GM06990 (cell line): ENCODE measurements around the gene RPS6KC1.
A peak's percentile ranks its signal among the peaks of the same experiment; 100 is the strongest.
"Not testable (repeated sequence)": the region's sequence is repeated elsewhere in the genome, so short reads cannot be mapped to it uniquely, and the experiment has no call there.

ENCODE experiments used
- DNase-seq: peaks from one replicate; pipeline ENCODE4 v3.0.0-alpha.2; 2011; ENCODE audit not compliant: insufficient read length; ENCODE audit errors: extremely low read depth
- H3K27me3 ChIP-seq: replicated peaks from 2 replicates; pipeline ENCODE4 v1.6.0; 2011; ENCODE audit warnings: low read length; ENCODE audit not compliant: control insufficient read depth, insufficient read depth
- H3K36me3 ChIP-seq: 2 replicates; pipeline ENCODE4 v1.5.1; 2011; ENCODE audit warnings: low read length; ENCODE audit not compliant: control insufficient read depth, insufficient read depth
- H3K4me3 ChIP-seq: replicated peaks from 2 replicates; pipeline ENCODE4 v1.5.1; 2011; ENCODE audit warnings: low read depth, mild to moderate bottlenecking, control low read depth, low read length
- CTCF ChIP-seq: IDR thresholded peaks from 2 replicates; pipeline ENCODE4 v1.5.1; 2011; ENCODE audit warnings: low read length, control low read depth, mild to moderate bottlenecking, inconsistent platforms; ENCODE audit not compliant: insufficient read depth, poor library complexity, severe bottlenecking

The RPS6KC1 gene

GRCh38 chr1:213104604-213105003 is 53.6 kb downstream of the RPS6KC1 start:
- H3K36me3 ChIP-seq: no peaks in the 10 kb centered on the region; the same call in 1 of the 2 replicates
- H3K27me3 ChIP-seq: no peaks in the 10 kb centered on the region
- no peak overlapping the region for H3K4me3 ChIP-seq
- no peak for DNase-seq
- no peak for TF ChIP-seq CTCF

DNA sequence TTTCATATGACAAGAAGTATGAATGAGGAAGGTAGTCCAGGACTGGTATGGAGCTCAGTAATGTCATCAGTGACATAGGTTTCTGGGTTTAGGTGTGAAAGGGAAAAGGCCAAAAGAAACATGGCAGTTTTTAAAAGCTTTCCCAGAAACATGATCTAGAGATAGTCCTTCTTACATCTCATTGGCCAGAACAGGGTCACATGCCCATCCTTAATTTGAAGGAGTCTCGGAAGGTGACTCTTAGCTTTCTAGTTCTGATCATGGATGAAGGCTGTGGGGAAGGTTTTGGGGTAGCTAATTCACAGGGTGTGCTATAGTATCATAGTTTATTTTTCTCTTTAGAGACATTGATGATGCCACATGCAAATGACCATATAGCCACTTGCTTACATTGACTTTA is 55.3 kb downstream of the RPS6KC1 start:
- TF ChIP-seq CTCF: no peak
- no peaks in the 10 kb centered on the region; the same call in 1 of the 2 replicates for H3K36me3 ChIP-seq

DNA sequence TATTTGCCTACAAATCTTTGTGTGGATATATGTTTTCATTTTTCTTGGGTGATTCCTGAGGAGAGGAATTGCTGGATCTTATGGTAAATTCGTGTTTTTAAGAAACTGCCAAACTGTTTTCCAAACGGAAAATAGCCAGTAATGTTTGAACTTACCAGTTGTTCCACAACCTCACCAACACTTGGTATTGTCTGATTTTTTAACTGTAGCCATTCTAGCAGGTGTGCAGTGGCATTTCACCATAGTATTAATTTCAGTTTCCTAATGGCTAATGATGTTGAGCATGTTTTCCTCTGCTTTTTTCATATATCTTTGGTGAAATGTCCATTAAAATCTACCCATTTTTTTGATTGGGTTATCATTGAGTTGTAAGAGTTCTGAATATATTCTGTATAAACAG is 56.6 kb downstream of the RPS6KC1 start:
- TF ChIP-seq CTCF: no peak

More for the DNA sequence above, 55.3 kb downstream of the RPS6KC1 start:
- Histone ChIP-seq H3K27me3 (no peaks in the 10 kb centered on the region), H3K4me3 (no peak overlapping the region)
- no peak for DNase-seq

GRCh38 chr1:213110349-213111300 is 59.6 kb downstream of the RPS6KC1 start:
- no peaks in the 10 kb centered on the region for H3K27me3 ChIP-seq
- DNase-seq: peak; percentile 15
- TF ChIP-seq CTCF: no peak
- H3K4me3 ChIP-seq: no peak overlapping the region
- no peaks in the 10 kb centered on the region; the same call in 1 of the 2 replicates for H3K36me3 ChIP-seq

More for the DNA sequence above, 56.6 kb downstream of the RPS6KC1 start:
- H3K27me3 ChIP-seq: no peaks in the 10 kb centered on the region
- H3K4me3 ChIP-seq: no peak overlapping the region
- no peak for DNase-seq
- H3K36me3 ChIP-seq: no peaks in the 10 kb centered on the region; the same call in 1 of the 2 replicates

DNA sequence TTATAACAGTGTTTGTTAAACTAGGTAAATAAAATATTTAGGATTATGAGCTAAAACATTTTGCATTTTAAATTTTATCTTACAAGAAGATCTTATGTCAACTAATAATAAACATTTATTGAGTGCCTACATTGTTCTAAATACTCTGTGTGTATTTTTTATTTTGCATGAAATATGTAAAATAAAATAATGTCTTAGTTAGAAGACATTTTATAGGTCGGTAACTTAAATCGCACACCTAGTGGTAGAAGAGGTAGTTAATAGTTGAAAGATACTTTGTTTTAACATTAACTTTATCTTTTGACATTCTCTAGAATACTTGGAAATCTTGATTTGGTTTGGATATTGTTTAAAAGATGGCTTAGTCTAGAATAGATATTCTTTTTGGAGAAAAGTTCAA is 60.5 kb downstream of the RPS6KC1 start:
- DNase-seq: no peak
- Histone ChIP-seq H3K27me3 (no peaks in the 10 kb centered on the region), H3K36me3 (no peaks in the 10 kb centered on the region), H3K4me3 (no peak overlapping the region)
- TF ChIP-seq CTCF: no peak

DNA sequence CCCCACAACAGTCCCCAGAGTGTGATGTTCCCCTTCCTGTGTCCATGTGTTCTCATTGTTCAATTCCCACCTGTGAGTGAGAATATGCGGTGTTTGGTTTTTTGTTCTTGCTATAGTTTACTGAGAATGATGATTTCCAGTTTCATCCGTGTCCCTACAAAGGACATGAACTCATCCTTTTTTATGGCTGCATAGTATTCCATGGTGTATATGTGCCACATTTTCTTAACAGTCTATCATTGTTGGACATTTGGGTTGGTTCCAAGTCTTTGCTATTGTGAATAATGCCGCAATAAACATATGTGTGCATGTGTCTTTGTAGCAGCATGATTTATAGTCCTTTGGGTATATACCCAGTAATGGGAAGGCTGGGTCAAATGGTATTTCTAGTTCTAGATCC is 61.7 kb downstream of the RPS6KC1 start:
- not testable (repeated sequence) for H3K27me3 ChIP-seq, H3K36me3 ChIP-seq, DNase-seq, H3K4me3 ChIP-seq

GRCh38 chr1:213117699-213118180 is 66.7 kb downstream of the RPS6KC1 start:
- H3K36me3 ChIP-seq, H3K27me3 ChIP-seq, DNase-seq, H3K4me3 ChIP-seq: not testable (repeated sequence)
